GM12801 (cell line): Measurements from ENCODE around the gene IGFALS.

ENCODE experiments used
- TF ChIP-seq, protein P1 (sequence below): IDR thresholded peaks from one replicate; pipeline ENCODE4 v1.5.1; 2011; ENCODE audit warnings: control low read depth; ENCODE audit not compliant: insufficient read length; ENCODE audit errors: extremely low read depth

Gene IGFALS

DNA sequence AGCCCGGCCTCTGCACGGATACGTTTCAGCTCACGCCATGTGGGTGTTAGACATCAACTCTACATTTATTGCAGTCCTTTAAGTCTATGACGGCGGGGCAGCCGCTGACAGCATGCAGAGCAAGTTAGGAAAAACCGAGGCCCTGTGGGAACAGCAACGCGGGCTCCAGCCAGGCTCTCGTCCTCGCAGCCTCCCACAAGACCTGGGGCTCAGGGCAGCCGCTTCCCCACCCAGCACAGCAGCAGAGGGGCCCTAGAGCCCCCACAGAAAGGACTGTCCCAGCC, 16.9 kb downstream of the IGFALS start:
- TF ChIP-seq, protein P1, sequence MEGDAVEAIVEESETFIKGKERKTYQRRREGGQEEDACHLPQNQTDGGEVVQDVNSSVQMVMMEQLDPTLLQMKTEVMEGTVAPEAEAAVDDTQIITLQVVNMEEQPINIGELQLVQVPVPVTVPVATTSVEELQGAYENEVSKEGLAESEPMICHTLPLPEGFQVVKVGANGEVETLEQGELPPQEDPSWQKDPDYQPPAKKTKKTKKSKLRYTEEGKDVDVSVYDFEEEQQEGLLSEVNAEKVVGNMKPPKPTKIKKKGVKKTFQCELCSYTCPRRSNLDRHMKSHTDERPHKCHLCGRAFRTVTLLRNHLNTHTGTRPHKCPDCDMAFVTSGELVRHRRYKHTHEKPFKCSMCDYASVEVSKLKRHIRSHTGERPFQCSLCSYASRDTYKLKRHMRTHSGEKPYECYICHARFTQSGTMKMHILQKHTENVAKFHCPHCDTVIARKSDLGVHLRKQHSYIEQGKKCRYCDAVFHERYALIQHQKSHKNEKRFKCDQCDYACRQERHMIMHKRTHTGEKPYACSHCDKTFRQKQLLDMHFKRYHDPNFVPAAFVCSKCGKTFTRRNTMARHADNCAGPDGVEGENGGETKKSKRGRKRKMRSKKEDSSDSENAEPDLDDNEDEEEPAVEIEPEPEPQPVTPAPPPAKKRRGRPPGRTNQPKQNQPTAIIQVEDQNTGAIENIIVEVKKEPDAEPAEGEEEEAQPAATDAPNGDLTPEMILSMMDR: no peak

DNA sequence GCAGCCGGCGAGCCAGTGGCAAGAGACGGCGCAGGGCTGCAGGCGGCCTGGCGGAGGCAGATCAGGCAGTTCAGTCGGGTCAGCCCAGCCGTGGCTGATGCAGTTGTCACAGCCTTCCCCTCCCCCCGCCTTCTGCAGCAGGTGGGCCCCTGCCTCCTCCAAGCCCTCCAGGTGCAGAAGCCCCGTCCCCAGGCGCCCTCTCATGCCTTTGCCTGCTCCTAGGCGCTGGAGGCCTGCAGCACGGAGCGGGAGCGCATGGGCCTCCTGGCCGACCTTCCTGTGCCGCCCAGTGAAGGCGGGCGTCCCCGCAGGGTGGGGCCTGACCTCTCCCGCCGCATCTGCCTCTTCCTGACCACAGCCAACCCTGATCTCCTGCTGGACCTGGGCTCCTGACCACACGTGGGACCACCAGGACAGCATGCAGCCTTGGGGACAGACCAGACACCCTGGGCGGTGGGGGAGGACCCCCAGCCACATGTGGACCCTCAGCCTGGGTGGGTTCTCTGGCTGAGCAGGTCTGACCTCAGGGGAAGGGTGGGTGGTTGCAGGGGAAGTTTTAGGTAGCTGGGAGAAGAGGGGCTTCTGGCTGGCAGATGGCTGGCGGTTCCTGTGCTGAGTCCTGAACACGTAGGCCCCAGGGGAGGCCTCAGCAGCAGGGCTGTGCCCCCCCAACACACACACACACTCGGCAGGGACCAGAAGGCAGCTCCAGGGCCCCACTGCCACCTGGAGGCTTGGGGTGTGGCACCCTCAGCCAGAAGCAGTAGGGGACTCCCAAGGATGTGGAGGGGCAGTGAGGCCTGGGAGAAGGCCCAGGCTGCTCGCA, 17.4 kb downstream of the IGFALS start:
- TF ChIP-seq, protein P1: no peak

DNA sequence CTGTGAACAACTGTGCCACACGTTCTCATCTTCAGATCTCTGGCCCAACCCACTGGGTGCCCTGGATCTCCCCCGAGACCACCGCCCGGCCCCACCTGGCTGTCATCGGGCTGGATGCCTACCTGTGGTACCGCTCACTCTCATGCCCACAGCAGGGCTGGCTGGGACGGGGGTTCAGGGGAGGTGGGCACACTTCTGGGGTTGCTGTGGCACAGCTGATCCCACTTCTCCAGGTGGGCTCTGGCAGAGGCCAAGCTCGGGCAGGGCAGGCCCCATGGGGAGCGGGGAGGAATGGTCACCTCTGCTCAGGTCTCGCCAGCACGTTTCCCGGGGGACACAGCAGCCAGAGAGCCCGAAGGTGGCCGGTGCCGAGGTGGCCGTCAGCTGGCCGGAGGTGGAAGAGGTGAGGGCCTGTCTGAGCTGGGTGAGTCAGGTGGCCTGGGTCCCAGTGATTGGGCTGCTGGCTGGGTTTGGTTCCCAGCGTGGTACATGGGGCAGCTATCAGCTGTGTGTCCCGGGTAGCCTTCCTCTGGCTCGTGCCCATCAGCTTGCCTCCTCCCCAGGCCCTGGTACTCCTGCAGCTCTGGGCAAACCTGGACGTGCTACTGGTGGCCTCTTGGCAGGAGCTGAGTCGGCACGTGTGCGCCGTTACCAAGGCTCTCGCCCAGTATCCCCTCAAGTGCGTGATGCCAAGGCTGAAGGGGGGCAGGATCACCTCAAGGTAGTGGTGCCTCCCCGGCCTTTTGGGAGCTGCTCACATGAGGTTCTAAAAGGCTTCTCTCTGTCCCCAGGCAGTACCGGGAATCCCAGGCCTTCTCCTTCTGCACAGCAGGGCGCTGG, 18.3 kb downstream of the IGFALS start:
- TF ChIP-seq, protein P1: no peak

DNA sequence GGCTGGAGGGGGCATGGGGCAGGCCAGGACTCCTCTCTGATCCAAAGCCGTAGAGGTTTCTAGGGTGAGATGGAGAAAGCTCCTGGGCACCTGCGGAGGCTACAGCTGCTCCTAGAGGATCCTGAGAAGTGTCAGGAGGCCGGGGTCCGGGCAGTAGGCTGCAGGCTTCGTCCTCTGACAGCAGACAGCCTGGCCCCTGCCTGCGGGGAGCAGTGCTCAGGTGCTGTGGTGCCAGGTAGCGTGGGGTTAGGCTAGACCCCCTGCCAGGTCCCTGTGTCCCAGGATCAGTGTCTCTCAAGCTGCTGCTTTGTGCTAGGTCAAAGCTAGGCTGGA, 19.1 kb downstream of the IGFALS start:
- TF ChIP-seq, protein P1: no peak

DNA sequence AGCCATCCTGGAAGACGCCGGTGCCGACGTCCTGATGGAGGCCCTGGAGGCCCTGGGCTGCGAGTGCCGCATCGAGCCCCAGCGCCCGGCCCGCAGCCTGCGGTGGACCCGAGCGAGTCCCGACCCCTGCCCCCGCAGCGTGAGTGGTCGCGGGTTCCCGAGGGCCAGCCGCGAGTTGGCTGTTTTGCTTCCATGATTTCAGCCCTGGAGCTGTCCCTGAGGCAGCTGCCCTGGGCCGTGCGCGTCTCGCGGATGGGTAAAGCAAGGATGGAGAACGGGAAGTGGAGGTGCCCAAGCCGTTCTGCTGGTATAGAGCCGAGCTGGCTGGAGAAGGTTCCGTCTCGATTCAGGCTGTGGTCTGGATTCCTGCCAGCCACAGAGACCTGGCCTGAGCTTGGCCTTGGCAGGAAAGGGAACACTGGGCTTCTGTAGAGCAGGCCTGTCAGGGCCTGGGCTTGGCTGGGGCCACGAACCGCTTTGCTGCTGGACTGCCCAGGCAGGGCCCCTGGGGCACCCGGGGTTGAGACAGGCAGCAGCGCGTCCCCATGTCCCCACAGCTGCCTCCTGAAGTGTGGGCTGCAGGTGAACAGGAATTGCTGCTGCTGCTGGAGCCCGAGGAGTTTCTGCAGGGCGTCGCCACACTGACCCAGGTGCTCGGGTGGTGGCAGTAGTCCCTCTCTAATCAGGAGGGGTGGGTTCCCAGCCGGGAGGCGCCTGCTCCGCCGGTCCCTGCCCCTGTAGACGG, 19.6 kb downstream of the IGFALS start:
- TF ChIP-seq, protein P1: no peak

DNA sequence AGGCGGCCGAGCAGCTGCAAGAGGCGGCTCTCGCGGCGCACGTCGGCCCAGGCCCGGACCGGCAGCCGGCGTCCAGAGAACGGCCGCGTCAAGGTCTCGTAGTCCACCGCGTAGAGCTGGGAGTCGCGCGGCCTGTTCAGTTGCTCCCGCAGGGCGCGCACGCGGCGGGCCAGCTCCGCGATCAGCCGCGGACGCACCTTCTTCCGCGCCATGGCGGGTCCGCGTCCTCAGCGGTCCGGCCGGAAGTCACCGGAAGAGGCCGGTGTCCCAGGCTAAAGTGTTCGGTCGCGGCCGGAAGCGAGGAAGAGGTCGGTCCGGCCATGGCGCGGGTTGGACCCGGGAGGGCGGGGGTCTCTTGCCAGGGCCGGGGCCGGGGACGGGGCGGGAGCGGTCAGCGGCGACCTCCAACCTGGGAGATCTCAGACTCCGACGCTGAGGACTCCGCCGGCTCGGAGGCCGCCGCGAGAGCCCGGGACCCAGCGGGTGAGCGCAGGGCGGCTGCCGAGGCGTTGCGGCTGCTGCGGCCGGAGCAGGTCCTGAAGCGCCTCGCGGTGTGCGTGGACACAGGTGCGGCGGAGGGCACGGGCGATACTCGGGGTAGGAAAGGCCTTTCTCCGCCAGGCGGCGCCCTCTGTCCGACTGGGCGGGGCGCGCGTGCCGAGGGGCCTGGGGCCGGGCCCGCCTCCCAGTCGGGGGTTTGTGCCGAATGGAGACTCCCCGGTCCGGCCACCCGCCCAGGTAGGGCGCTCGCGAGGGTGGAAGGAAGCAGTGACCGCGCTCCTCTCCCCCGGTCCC, 20.4 kb downstream of the IGFALS start, which contains the start of gene MRPS34:
TSS of gene MRPS34 (minus strand) at position 227 of the 795 bp plus-strand sequence. CDS start at position 212, 15 bp downstream.
- TF ChIP-seq, protein P1: no peak
